Lung microvascular endothelial cell (primary cell): ENCODE measurements around the gene ADAM10. TPM values are rescaled to one million over a fixed set of nuclear protein-coding genes. Genes with fewer than 3 reads are reported as not detected.
"Not testable (repeated sequence)": the region's sequence is repeated elsewhere in the genome, so short reads cannot be mapped to it uniquely, and the experiment has no call there.

Experiments
- DNase-seq, 2 donors: peaks; one replicate each; pipeline versions ENCODE4 v3.0.0 to v3.0.0-alpha.2; 2010; ENCODE audit warnings: low read depth in 2 of 2
- total RNA-seq: library from RNA; depleted of rRNA; stranded (reverse); fragments of >200 nt; gene quantifications from 2 replicates; pipeline ENCODE4 v1.2.1, GENCODE V29; 2014

Gene ADAM10
- total RNA-seq, result 87.0 and 137 TPM in 2 replicates

GRCh38 chr15:58749532-58750337 is at the start of gene ADAM10:
Gene ADAM10 (minus strand): TSS chr15:58749707. CDS start chr15:58749534, 173 bp downstream.
- DNase-seq, result peak; percentile 99

GRCh38 chr15:58797505-58797904 is 48.0 kb upstream of the ADAM10 start:
- DNase-seq, result no peak

GRCh38 chr15:58795825-58796224 is 46.3 kb upstream of the ADAM10 start:
- no peak for DNase-seq

GRCh38 chr15:58793862-58794261 is 44.4 kb upstream of the ADAM10 start:
- peak; percentile 2 for DNase-seq

- DNase-seq, result no peak
These were observed 38.7 kb upstream of the ADAM10 start for GRCh38 chr15:58788056-58788710.

- DNase-seq, result no peak
These were observed 35.8 kb upstream of the ADAM10 start for GRCh38 chr15:58785355-58785754.

- no peak for DNase-seq
These were observed 30.0 kb upstream of the ADAM10 start for GRCh38 chr15:58779554-58779953.

- DNase-seq, result no peak
These were observed 27.6 kb upstream of the ADAM10 start for GRCh38 chr15:58777107-58777506.

GRCh38 chr15:58775402-58775801 is 25.9 kb upstream of the ADAM10 start:
- DNase-seq, result no peak

GRCh38 chr15:58773024-58773423 is 23.5 kb upstream of the ADAM10 start:
- DNase-seq, result no peak

GRCh38 chr15:58771621-58772250 is 22.2 kb upstream of the ADAM10 start:
- no peak for DNase-seq

GRCh38 chr15:58770857-58771620 is 21.5 kb upstream of the ADAM10 start, which contains the start of gene MINDY2:
Gene MINDY2 (plus strand): TSS chr15:58771302. CDS start chr15:58771396, 94 bp downstream.
- DNase-seq, result peak; percentile 99

GRCh38 chr15:58770519-58770856 is 21.0 kb upstream of the ADAM10 start:
- peak; percentile 54 to 66 for DNase-seq

- DNase-seq, result not testable (repeated sequence)
These were observed 19.1 kb upstream of the ADAM10 start for GRCh38 chr15:58768601-58769004.

- DNase-seq, result no peak
These were observed 16.8 kb upstream of the ADAM10 start for GRCh38 chr15:58766290-58766689.

- no peak for DNase-seq
These were observed 15.0 kb upstream of the ADAM10 start for GRCh38 chr15:58764468-58764867.

- no peak for DNase-seq
These were observed 13.2 kb upstream of the ADAM10 start for GRCh38 chr15:58762731-58763130.

- DNase-seq, result no peak
These were observed 12.8 kb upstream of the ADAM10 start for GRCh38 chr15:58762285-58762684.

GRCh38 chr15:58761010-58761388 is 11.5 kb upstream of the ADAM10 start:
- no peak for DNase-seq

- no peak for DNase-seq
These were observed 11.0 kb upstream of the ADAM10 start for GRCh38 chr15:58760385-58761009.

GRCh38 chr15:58758141-58758540 is 8.6 kb upstream of the ADAM10 start:
- peak; percentile 44 to 48 for DNase-seq
